K562 (cell line): ENCODE measurements around the gene SNRNP70. TPM values are rescaled to one million over a fixed set of nuclear protein-coding genes. Genes with fewer than 3 reads are reported as not detected.

ENCODE experiments used
- FOSL1 ChIP-seq: fragments of 200-800 bp; sonication (Bioruptor generic); conservative IDR thresholded peaks from 2 replicates; pipeline ENCODE4 v1.6.1; 2016; ENCODE audit warnings: missing genetic modification characterization, missing compliant biosample characterization
- HNRNPUL1 ChIP-seq: fragments of 200-400 bp; formaldehyde crosslinking; IDR thresholded peaks from 2 replicates; pipeline ENCODE4 v1.6.1; 2017; ENCODE audit warnings: low read length
- LEF1 ChIP-seq: fragments of 450-650 bp; IDR thresholded peaks from 2 replicates; pipeline ENCODE4 v1.6.1; 2016; ENCODE audit warnings: mild to moderate bottlenecking
- NR3C1 ChIP-seq: sonication (generic); formaldehyde crosslinking; IDR thresholded peaks from 2 replicates; pipeline ENCODE4 v1.8.1; 2022; ENCODE audit warnings: missing genetic modification reagents
- RNF2 ChIP-seq: sonication (generic); IDR thresholded peaks from 2 replicates; pipeline ENCODE4 v1.6.1; 2016
- SMAD2 ChIP-seq: fragments of 150-350 bp; IDR thresholded peaks from 2 replicates; pipeline ENCODE4 v1.6.1; 2014; ENCODE audit warnings: low read depth, mild to moderate bottlenecking, low read length
- STAG1 ChIP-seq: sonication (generic); formaldehyde crosslinking; IDR thresholded peaks from 2 replicates; pipeline ENCODE4 v1.5.0; 2020; ENCODE audit warnings: missing genetic modification reagents, borderline replicate concordance
- ZNF143 ChIP-seq: sonication (generic); formaldehyde crosslinking; IDR thresholded peaks from 2 replicates; pipeline ENCODE4 v1.9.0; 2022; ENCODE audit warnings: mild to moderate bottlenecking, missing genetic modification reagents
- ZNF583 ChIP-seq: fragments of 250-450 bp; sonication (Bioruptor Pico); IDR thresholded peaks from 2 replicates; pipeline ENCODE4 v1.4.0; 2020
- polyA plus RNA-seq, 8 experiments: library from polyadenylated mRNA; depleted of rRNA in 4 of 8; stranded (reverse) in 5 of 8; unstranded in 3 of 8; fragments of >200 nt; fragmentation: Nextera tagmentation in 2 of 8; fragmentation: Illumina TruSeq in 1 of 8; extraction: Ambion mirVana in 2 of 8; extraction: Trizol in 1 of 8; gene quantifications; 2 replicates each; pipeline versions ENCODE4 v1.2.1 to v1.2.3, GENCODE V29; 2011 to 2014; ENCODE audit warnings: inconsistent platforms in 1 of 8, missing spikeins in 1 of 8
- total RNA-seq, 7 experiments: library from RNA; depleted of rRNA in 6 of 7; stranded (reverse); fragments of >200 nt in 6 of 7; fragmentation: Illumina TruSeq in 2 of 7; extraction: Trizol in 2 of 7; gene quantifications; 2 replicates each; pipeline versions ENCODE4 v1.2.1 to v1.2.3, GENCODE V29; 2011 to 2021; ENCODE audit warnings: low replicate concordance in 1 of 7
- TF ChIP-seq, protein P1 (sequence below): fragments of 150-350 bp; IDR thresholded peaks from 2 replicates; pipeline ENCODE4 v1.6.1; 2014; ENCODE audit warnings: low read depth, mild to moderate bottlenecking, low read length, borderline replicate concordance
- TF ChIP-seq, protein P2 (sequence below): fragments of 450-650 bp; formaldehyde crosslinking; IDR thresholded peaks from 2 replicates; pipeline ENCODE4 v1.4.0; 2020; ENCODE audit warnings: mild to moderate bottlenecking, moderate library complexity
- TF ChIP-seq, protein P3 (sequence below): fragments of 450-650 bp; IDR thresholded peaks from 2 replicates; pipeline ENCODE4 v1.6.1; 2016; ENCODE audit warnings: missing biosample characterization, missing genetic modification characterization
- TF ChIP-seq, protein P4 (sequence below): fragments of 450-650 bp; IDR thresholded peaks from 2 replicates; pipeline ENCODE4 v1.6.1; 2018; ENCODE audit not compliant: partially characterized antibody
- TF ChIP-seq, protein P5 (sequence below): fragments of 250-450 bp; sonication (Bioruptor Pico); IDR thresholded peaks from 2 replicates; pipeline ENCODE4 v1.4.0; 2020; ENCODE audit warnings: mild to moderate bottlenecking, moderate library complexity

Gene SNRNP70
- total and polyA plus RNA-seq, 9 of the 15 experiments (the other 6 are each of a cell fraction or from before 2014, with no cell fraction given): 2.8 to 496 (median 136) TPM

DNA sequence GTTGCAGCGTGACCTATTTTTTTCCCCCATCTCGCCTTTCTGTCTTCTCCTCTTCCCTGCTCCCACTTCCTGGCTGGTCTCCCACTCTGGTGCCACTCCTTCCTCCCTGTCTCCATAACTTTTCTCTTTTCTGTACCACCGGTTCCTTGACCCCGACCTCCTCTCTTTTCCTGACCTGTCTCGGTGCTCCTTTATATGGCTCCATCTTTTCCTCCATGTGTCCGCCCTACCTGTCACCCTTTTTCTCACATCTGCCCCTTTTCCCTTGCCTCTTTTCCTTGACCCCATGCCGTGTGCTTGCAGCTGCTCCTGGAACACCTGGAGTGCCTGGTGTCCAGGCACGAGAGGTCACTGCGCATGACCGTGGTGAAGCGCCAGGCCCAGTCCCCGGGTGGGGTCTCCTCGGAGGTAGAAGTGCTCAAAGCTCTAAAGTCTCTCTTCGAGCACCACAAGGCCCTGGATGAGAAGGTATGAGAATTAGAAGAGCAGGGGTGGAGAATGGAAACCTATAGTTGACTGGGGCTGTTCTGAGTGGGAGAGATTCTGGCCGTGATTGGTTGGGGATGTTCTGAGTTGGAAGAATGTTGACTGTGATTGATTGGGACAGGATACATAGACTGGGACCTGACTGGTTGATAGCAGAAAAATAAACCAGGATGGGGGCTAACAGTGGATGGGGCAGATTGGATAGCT lies 43.4 kb downstream of the SNRNP70 start (continued):
- TF ChIP-seq FOSL1: no peak
- no peak for TF ChIP-seq ZNF143 (CRISPR knock-in tag)
- TF ChIP-seq, protein P1, sequence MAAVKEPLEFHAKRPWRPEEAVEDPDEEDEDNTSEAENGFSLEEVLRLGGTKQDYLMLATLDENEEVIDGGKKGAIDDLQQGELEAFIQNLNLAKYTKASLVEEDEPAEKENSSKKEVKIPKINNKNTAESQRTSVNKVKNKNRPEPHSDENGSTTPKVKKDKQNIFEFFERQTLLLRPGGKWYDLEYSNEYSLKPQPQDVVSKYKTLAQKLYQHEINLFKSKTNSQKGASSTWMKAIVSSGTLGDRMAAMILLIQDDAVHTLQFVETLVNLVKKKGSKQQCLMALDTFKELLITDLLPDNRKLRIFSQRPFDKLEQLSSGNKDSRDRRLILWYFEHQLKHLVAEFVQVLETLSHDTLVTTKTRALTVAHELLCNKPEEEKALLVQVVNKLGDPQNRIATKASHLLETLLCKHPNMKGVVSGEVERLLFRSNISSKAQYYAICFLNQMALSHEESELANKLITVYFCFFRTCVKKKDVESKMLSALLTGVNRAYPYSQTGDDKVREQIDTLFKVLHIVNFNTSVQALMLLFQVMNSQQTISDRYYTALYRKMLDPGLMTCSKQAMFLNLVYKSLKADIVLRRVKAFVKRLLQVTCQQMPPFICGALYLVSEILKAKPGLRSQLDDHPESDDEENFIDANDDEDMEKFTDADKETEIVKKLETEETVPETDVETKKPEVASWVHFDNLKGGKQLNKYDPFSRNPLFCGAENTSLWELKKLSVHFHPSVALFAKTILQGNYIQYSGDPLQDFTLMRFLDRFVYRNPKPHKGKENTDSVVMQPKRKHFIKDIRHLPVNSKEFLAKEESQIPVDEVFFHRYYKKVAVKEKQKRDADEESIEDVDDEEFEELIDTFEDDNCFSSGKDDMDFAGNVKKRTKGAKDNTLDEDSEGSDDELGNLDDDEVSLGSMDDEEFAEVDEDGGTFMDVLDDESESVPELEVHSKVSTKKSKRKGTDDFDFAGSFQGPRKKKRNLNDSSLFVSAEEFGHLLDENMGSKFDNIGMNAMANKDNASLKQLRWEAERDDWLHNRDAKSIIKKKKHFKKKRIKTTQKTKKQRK: no peak
- TF ChIP-seq SMAD2: no peak
- no peak for TF ChIP-seq LEF1
- TF ChIP-seq, protein P2, sequence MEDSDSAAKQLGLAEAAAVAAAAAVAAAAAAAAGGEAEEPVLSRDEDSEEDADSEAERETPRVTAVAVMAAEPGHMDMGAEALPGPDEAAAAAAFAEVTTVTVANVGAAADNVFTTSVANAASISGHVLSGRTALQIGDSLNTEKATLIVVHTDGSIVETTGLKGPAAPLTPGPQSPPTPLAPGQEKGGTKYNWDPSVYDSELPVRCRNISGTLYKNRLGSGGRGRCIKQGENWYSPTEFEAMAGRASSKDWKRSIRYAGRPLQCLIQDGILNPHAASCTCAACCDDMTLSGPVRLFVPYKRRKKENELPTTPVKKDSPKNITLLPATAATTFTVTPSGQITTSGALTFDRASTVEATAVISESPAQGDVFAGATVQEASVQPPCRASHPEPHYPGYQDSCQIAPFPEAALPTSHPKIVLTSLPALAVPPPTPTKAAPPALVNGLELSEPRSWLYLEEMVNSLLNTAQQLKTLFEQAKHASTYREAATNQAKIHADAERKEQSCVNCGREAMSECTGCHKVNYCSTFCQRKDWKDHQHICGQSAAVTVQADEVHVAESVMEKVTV (CRISPR knock-in tag): no peak
- TF ChIP-seq ZNF583 (CRISPR knock-in tag): no peak
- TF ChIP-seq NR3C1 (CRISPR knock-in tag): no peak
- TF ChIP-seq, protein P3, sequence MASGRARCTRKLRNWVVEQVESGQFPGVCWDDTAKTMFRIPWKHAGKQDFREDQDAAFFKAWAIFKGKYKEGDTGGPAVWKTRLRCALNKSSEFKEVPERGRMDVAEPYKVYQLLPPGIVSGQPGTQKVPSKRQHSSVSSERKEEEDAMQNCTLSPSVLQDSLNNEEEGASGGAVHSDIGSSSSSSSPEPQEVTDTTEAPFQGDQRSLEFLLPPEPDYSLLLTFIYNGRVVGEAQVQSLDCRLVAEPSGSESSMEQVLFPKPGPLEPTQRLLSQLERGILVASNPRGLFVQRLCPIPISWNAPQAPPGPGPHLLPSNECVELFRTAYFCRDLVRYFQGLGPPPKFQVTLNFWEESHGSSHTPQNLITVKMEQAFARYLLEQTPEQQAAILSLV (tag): no peak
- TF ChIP-seq STAG1 (CRISPR knock-in tag): no peak
- TF ChIP-seq, protein P4, sequence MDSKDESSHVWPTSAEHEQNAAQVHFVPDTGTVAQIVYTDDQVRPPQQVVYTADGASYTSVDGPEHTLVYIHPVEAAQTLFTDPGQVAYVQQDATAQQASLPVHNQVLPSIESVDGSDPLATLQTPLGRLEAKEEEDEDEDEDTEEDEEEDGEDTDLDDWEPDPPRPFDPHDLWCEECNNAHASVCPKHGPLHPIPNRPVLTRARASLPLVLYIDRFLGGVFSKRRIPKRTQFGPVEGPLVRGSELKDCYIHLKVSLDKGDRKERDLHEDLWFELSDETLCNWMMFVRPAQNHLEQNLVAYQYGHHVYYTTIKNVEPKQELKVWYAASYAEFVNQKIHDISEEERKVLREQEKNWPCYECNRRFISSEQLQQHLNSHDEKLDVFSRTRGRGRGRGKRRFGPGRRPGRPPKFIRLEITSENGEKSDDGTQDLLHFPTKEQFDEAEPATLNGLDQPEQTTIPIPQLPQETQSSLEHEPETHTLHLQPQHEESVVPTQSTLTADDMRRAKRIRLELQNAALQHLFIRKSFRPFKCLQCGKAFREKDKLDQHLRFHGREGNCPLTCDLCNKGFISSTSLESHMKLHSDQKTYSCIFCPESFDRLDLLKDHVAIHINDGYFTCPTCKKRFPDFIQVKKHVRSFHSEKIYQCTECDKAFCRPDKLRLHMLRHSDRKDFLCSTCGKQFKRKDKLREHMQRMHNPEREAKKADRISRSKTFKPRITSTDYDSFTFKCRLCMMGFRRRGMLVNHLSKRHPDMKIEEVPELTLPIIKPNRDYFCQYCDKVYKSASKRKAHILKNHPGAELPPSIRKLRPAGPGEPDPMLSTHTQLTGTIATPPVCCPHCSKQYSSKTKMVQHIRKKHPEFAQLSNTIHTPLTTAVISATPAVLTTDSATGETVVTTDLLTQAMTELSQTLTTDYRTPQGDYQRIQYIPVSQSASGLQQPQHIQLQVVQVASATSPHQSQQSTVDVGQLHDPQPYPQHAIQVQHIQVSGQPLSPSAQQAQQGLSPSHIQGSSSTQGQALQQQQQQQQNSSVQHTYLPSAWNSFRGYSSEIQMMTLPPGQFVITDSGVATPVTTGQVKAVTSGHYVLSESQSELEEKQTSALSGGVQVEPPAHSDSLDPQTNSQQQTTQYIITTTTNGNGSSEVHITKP: no peak
- no peak for TF ChIP-seq HNRNPUL1
- TF ChIP-seq RNF2: no peak
- TF ChIP-seq, protein P5, sequence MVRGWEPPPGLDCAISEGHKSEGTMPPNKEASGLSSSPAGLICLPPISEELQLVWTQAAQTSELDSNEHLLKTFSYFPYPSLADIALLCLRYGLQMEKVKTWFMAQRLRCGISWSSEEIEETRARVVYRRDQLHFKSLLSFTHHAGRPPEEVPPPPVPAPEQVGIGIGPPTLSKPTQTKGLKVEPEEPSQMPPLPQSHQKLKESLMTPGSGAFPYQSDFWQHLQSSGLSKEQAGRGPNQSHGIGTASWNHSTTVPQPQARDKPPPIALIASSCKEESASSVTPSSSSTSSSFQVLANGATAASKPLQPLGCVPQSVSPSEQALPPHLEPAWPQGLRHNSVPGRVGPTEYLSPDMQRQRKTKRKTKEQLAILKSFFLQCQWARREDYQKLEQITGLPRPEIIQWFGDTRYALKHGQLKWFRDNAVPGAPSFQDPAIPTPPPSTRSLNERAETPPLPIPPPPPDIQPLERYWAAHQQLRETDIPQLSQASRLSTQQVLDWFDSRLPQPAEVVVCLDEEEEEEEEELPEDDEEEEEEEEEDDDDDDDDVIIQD: no peak
